NCI-H226 (cell line): Measurements from ENCODE around the gene MARCHF10.
"Not testable (repeated sequence)": the region's sequence is repeated elsewhere in the genome, so short reads cannot be mapped to it uniquely, and the experiment has no call there.

Experiments used
- DNase-seq: peaks from one replicate; pipeline ENCODE4 v3.0.0-alpha.2; 2015

Gene MARCHF10

DNA sequence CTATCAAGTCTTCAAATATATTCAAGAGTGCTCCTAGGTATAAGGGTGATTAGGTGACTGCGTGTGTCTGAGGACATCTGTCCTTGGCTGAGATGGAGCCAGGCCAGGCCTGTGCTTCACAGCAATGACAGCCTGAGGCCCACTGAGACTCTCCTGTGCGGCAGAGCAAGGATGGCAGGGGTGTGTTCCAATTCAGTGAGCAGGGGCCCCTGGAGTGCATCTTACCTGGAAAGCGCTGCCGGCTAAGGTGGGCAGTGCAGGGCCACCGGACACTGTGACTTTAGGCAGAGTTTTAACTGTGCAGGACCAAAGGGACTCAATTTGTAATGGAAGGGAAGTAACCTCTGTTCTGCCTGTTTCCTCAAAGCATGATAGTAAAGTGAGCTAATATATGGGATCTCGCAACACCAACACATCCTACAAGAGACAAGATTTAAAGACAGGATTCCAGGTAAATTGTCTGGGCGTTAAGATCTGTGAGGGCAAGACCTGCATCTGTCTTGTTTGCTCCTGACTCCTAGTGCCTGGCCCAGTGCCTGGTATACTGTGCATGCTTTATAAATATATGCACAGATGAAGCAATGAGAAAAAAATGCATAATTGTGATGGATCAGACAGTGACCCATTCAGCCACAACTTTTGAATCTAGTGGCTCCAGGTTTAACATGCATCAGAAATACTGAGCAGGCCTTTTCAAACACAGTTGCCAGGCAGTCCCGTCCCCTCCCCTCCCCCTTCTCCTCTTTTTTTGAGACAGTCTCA, 93.9 kb downstream of the MARCHF10 start:
- no peak for DNase-seq

DNA sequence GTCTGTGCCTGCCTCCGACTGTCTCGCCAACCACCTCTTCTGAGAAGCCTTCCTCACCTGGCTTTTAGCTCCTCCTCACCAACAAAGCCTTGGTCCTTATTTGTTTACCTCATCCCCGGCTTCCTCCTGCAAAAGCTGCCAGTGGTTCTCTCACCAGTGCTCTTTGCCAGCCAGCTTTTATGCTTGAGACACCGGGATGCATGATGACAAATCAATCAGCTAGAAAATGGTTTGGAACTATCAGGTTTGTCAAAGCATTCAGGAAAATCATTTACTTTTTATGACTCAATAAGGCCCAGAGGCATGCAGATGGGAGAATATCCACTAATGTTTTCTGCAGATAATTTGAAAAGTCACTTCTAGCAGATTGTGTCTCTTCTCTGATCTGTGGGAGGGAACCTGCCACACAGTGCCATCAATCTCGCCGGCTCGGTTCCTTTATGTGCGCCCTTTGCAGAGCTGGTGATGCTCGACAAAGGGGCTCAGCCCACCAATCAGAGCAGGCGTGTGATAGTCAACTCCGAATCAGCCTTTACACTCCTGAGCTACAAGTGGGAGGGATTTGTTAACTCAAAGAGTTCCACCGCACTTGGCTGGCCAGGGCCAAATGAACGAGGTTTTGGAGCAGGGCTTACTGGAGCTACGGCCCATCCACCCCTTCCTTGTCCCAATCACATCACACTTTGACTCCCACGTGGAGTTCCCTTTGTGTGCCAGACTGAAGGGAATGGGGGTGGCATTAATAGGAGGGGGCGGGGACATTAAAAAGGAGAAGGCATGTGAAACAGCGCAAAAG, 94.8 kb downstream of the MARCHF10 start:
- no peak for DNase-seq

DNA sequence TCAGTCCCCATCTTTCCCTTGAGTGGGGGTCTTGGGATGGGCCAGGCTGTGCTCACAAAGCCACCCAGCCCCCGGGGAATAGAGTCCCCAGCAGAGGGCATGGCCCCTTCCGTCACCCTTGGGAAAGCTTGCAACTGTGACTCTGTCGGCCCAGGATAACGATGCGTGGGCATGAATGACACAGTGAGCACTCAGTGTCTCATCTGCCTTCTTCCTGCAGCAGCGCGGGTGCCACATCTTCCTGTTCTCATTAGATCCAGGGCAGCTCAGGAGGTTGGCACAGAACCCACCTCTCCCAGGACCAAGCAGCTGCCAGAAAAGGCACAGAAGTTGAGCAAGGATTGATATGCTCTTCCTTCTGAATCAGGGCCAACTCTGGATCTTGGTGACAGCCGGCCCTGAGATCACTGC, 95.9 kb downstream of the MARCHF10 start:
- no peak for DNase-seq

DNA sequence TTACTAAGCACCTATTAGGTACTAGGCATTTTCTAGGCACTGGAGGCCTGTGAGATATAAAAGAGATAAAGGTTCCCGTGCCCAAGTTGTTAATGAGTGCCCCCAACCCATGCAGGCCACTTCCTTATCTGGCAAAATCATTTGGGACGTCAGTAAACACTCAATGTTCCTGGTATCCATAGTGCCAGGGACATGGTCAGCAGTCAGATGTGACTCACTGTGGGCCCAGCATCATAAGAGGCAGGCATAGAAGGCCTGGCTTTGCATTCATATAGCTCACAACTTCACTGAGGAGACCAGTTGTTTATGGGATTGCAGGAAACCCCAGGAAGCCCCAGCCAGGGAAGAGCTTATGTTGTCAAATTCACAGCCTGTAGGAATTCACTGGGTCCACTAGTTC, 99.5 kb downstream of the MARCHF10 start:
- peak; percentile 34 for DNase-seq

DNA sequence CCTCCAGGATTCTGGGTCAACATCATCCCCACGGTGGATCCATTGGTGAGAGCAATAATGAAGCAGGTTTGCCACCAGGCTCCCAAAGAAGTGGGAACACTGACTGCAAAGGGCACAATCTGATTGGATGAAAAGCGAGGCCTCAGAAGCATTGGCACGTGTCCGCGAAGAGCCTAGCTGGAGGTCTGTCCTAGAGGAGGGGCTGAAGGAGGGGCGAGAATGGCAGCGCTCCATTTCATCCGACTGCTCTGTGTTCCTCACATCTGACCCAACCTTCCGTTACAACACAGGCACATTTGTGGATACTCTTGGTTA, 100.7 kb downstream of the MARCHF10 start:
- DNase-seq, result no peak

DNA sequence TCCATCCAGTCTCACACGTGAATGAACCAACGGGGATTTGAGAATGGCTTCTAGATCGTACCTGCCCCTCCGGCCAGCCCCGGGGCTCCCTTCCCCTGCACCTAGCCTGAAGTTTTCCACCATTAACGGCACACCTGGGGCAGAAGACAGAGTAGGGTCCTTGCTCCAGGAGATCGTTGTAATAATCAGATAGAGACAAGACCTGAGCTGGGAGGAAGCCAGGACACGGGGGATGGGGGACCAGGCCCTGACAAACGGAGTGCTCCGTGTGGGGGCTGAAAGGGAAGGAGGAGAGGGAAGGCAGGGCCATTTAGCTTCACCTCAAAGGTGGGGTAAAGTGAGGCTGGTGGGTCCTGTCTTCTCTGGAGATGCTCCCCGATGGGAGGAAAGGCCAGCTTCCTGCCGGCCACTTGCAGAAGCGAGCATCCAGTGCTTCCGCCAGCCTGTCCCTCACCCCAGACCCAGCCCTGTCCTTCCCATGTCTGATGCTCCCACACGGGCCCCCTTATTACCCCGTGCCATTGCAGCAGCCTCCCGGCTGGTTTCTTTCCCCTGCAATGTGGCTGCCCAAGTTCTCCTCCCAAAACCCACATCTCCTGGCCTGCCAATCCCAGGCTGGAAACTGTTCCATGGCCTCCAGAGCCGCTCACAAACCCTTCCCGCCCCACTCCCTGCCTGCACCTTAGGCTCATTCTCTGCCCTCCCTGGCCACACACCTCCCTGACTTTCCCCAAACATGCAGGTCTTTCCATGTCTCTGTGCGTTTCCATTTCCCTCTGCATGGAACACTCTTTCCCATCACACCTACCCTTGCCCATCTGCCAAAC, 101.3 kb downstream of the MARCHF10 start:
- no peak for DNase-seq

DNA sequence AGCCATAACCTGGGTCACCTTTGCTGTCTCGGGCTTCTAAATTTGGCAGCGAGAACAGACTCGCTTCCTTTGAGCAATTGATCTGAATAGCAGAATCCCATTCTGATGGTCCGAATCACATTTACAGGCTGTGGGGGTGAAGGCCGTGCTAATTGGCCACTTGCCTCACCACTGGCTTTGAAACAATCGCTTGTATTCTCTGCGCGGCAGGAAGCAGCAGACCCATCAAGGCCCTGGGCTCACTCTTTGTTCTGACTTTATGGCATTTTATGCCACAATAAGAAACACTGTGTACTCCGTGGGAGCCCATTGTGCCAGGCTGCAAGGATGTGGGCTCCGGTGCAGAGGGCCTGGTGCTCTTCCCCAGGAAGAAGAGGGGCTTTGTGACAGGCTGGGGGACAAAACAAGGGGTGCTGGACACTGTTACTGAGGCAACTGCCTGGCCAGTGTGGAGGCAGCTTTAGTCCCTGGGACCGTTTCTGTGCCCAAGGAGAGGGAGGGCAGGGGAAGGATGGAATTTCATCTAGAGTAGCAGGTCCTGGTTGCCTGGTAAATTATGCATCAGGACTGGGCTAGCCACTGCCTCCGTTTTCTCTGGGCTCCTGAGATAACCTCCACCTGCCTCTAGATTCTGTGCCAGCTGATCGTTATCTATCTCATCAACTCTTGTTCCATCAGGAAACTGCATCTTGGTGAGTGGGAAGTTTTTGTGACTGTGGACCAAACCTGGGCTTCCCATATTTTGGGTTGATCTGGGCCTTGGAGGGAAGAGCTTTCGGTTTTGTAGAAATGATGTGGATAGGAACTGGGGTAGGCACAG, 102.1 kb downstream of the MARCHF10 start:
- no peak for DNase-seq

DNA sequence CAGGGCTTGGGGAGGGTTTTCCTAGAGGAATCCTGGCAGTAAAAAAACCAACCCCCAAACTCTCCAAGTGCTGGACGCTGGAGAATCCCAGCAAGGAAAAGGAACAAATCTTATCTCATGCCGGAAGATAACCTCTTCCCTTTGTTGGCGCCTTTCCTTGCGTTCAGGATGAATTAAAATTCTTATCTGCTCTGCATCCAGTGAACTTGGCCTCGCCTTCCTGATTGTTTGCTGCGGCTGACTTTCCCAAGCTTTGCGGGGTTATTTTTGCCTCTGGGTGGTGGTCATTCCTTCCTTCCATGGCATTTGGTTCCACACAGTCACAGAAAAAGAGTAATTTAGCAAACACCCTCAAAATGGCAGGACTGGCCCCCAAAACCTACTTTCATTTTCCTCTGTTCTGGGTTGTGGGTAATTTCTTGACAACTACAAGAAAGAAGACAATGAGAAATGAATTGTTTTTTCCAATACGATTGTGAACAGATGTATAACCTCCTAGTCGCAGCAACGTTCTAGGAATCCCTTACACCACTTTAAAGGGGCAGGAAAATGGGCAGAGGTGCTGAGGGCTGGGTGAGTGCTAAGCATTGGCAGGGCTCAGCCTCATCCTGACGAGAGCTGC, 102.8 kb downstream of the MARCHF10 start:
- DNase-seq, result peak; percentile 57

DNA sequence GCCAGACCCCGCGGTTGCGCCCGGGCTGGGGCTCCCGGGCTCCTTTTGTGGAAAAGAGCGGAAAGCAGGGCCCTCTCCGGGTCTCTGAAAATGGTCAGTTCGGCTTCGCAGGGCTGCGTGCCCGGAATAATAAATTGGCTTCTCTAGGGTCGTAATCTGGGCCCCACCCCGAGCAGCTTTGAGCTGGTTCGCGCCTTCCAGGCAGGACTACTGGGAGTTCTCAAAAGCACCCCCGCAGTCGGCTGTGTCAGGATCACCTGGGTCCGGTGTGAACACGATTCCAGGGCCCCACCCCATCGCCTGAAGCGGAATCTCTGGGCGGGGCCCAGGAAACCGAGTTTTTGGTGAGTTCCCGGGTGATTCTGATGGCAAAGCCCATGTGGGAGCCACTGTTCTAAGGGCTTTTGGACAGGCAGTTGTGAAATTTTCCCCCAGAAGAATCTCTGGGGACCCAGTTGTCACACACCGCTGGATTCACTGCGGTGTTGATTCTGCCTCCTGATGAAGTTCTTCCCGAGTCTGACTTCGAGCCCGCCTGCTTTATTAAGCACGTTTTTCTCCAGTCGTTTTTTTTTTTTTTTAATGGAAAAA, 103.6 kb downstream of the MARCHF10 start:
- peak; percentile 49 for DNase-seq

DNA sequence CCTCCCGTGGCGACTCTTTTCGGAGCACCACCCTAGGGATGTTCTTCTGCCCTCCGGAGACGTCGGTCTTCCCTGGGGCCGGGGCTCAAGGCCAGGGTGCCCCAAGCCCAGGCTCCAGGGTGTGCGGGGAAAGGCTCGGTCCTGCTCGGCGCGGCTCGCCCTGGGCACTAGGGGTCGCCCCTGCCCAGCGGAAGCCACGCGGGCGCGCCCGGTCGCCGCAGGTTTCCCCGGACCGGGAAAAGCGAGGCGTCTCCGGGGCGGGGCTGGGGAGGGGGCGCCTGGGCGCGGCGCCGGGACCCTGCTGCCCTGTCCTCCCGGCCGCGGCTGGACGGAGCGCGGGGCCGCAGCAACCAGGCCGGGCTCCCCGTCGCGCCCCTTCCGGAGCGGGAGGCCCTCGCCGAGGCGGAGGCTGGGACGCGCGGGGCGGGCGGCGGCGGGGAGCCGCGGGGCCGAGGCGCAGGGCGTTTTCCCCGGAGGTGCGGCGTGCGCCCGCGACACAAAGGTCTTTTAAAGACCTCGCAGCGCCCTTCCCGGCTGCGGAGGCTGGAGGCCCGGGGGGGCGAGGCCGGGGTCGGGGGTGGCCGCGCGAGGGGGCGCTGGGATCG, 104.2 kb downstream of the MARCHF10 start:
- DNase-seq, result peak; percentile 52

DNA sequence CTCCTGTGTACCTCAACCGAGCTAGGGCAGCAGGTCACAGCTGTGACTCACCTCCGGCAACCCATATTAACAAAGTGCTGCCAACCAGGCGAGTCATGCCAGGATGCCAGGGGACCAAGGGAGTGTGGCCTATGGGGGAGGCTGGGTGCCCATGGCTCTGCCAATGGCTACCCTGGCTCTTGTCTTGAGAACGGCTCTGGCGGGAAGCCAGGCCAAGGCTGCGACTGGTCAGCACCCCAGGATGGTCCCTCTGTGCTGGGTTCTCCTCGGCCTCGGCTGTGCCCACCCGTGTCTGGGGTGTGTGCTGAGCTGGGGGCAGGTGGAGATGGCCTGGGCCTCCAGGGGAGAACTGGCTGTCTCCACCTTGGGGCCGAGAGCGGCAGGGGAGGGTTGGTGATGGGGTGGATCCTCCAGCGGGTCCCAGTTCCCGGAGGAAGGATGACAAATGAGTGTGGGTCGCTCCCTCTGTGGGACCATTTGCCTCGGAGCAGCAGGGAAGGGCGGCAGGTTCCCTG, 104.8 kb downstream of the MARCHF10 start:
- peak; percentile 49 for DNase-seq

DNA sequence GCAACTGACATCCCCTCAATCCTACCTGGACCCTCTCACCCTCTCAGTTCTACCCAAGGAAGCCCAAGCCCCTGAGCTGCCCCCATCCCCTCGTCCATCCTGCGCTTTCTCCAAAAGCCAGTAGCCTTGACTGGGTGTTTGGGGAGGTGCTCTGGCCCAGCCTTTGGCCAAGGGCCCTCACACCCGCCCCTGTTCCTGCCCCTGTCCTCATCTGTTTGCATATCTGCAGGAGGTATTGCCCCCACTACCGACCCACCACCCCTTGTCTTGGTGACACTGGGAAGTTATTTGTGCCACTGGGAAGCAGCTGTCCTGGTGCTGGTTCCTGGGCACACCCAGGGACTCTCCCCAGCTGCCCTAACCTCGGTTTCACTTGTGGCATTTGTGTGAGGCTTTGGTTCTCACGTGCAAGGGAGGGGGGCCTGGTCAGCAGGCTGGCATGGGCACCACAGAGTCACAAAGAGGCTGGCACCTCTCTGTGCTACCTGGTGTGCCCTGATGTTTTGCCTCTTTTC, 105.3 kb downstream of the MARCHF10 start:
- DNase-seq, result no peak

DNA sequence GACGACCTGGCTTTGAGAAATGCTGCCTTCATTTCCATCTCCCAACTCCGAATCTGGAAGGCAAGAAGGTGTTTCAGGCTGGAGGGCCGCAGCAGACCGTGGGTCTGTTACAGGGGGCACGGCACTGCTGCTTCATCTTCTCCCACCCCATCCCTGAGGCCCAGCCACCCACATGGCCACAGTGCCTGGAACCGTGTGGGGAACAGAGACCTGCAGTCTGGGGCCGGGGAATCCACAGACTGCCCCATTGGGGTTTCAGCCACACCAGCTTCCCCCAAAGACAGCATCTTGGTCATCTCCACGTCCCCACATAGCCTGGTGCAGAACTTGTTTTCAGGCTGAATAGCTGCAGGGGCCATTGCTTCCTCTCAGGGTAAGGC, 106.4 kb downstream of the MARCHF10 start:
- DNase-seq, result no peak

DNA sequence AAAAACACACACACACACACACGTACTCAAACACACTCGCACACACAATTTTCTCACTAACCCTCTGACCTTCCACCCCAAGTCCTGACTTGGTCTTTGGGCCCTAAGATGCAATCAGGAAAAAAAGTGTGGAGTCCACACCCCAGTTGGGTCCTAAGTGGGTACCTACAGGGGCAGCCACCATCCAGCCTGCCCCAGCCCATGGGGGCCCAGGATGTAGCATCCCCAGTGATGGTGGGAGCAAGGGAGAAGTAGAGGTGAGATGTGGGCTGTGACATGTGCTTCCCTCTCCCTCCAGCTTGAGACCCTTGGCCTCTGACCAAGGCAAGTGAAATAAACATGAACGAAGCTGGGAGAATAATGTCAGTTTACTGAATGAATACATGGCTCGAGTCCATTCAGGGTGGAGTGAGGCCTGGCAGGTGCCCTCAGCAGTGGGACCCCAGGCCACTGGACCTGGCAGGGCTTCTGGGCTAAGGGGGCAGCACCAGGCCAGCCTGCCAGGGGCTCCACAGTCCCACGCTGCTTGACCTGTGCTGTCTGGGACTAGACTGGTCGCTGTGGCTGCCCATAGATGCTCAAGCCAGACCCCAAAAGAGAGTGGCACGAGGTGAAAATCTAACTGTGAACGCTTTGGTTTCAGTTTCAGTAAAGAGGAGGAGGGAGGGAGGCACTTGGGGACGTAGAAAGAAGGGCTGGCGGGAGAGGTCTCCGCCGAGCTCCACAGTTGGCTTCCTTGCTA, 107.0 kb downstream of the MARCHF10 start:
- no peak for DNase-seq

DNA sequence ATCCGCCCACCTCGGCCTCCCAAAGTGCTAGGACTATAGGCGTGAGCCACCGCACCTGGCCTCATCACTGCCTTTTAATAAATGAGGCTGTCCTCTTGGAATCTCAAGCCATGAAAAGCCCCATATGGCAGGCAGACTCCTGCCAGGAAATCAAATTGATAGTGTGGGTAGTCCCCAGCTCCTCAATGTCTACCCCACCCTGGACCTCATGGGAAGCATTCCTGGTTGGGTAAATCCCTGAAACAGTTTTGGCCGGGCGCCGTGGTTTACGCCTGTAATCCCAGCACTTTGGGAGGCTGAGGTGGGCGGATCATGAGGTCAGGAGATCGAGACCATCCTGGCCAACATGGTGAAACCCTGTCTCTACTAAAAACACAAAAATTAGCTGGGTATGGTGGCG, 109.7 kb downstream of the MARCHF10 start:
- not testable (repeated sequence) for DNase-seq

DNA sequence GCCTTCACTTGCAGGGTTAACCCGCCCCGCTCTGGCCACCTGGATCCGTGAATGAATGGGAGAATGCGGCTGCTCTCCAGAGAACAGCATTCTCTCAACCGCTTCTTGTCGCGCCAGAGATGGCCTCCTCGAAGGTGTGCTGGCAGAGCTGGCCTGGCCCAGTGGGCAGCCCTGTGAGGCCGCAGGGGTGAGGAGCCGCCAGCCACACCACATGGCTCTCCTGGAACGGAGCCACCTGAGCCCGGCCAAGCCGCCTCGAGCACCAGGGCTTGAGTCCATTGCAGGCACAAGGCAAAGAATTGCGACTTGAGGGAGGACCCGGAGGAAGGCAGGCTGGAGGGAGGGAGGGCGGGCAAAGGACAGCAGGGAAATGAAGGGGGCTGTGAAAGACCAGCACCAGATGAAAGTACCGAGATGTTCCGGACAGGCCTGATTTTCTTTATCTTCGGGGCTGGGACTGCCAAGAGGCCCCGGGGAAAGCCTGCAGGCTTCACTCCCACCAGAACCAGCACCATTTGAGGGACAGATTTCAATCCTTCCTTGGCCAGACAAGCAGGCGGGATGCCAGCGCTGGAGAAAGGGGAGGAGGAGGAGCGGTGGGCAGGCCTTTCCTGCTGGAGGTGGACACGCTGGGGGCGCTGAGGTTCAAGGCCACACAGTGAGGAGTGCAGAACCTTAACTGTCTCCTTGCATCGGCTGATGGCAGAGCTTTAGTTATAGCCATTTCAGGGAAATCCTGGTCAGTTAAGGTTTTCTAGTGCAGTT, 111.2 kb downstream of the MARCHF10 start:
- DNase-seq, result no peak

DNA sequence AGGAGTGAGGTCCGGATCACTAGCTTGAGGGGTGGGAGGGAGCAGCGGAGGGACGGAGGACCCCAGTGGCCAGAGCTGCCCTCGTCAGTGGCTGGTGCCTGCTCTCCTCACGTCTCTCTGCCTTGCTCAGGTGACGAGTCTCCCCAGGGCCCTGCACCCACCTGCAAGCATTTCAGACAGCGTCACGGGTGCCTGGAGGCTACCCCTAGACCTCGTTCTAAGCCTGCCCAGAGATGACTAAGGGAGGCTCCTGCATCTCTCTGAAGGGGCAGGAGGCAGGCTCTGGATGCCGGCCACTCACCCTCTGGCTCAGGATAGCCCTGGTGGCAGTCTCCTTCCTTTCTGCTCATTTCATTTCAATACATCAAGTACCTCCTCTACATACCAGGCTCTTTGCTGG, 111.9 kb downstream of the MARCHF10 start:
- no peak for DNase-seq

DNA sequence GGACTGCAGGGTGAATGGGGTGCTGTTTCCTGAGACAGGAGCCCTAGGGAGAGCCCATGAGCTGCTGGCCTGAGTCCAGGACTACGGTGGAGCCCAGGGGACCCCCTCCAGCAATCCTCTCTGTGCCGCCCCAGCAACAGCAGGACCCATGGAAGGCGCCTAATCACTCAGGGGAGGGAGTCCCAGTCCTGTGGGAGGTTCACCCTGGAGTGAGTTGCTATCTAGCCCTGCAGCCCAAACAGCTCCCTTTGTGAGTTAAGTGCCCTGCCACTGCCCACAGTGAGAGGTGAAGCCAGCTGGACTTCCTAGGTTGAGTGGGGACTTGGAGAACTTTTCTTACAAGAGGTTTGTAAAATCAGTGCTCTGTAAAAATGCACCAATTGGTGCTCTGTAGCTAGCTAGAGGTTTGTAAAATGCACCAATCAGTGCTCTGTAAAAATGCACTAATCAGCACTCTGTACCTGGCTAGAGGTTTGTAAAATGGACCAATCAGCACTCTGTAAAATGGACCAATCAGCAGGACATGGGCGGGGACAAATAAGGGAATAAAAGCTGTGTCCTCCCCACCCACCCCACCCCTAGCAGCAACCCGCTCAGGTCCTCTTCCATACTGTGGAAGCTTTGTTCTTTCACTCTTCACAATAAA, 112.9 kb downstream of the MARCHF10 start:
- peak; percentile 14 for DNase-seq
